ENCODE measurements around the gene PNLIPRP3. TPM values are rescaled to one million over a fixed set of nuclear protein-coding genes. Genes with fewer than 3 reads are reported as not detected.
A peak's percentile ranks its signal among the peaks of the same experiment; 100 is the strongest.
"Not testable (repeated sequence)": the region's sequence is repeated elsewhere in the genome, so short reads cannot be mapped to it uniquely, and the experiment has no call there.

The PNLIPRP3 gene
- total RNA-seq (2014; rRNA removed; shearing (Covaris generic)): 0.17 TPM in 1 of 2 replicates, not detected in the other

- DNase-seq (ENCODE audit: low read depth): no peak
Measured at GRCh38 chr10:116427671-116428070, at the start of gene PNLIPRP3. PNLIPRP3 (plus strand) TSS chr10:116427847; CDS start chr10:116428013, 166 bp downstream.

DNA sequence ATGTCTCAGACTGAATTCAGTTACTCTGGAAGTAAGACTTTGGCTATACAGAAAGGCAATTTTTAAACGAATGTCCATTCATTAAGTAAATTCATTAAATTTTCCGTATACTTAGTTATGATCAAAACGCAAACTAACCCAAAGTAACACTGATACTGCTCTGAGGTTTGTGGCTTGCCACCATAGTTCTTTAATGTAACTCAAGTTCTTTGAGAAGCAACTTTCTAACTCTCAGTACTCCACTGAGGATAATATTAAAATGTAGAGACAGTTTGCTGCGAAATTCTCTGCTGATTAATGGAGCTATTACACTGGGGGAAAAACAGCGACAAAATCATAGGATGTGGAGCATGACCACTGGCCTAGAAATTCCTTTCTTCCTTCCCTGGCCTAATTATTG lies 45.4 kb upstream of the PNLIPRP3 start:
- no peak for DNase-seq (ENCODE audit: low read depth)

- DNase-seq (ENCODE audit: low read depth): no peak
Measured at GRCh38 chr10:116385311-116385710, 42.3 kb upstream of the PNLIPRP3 start.

DNA sequence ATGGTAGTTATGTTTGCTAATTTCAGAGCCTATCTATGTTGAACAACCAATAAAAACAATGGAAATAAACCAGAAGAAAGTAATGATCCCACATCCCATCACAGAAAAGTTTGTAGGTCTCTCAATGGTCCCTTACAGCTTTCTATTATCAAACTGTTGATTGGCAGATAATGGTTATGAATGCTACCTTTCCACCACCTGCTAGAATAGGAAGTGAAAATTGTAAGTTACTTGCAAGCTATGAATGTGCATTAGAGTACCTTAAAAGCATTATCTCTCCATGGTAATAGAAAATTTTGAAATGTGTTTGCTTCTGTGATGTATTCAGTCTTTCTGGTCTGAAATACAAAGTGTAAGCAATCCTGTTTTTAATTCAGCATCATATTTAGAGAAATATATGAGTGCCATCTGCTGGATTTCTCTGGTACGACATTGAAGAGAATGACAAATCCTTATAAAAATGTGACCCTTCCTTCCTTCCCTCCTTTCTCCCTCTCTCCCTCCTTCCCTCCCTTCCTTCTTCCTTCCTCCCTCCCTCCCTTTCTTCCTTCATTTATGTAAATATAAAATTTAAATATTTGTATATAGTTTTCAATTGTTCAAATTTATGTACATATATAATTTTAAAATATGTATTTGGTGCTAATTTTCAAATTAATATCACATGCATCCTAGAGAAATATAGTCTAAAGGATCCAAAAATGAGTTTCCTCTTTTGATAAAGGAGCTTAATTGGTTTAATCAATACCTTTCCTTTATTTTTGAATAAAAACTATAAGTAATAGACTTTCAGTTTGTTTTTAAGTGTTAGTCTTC lies 41.4 kb upstream of the PNLIPRP3 start:
- peak; percentile 9 for DNase-seq (ENCODE audit: low read depth)

GRCh38 chr10:116393246-116393831 lies 34.3 kb upstream of the PNLIPRP3 start:
- not testable (repeated sequence) for DNase-seq (ENCODE audit: low read depth)

DNA sequence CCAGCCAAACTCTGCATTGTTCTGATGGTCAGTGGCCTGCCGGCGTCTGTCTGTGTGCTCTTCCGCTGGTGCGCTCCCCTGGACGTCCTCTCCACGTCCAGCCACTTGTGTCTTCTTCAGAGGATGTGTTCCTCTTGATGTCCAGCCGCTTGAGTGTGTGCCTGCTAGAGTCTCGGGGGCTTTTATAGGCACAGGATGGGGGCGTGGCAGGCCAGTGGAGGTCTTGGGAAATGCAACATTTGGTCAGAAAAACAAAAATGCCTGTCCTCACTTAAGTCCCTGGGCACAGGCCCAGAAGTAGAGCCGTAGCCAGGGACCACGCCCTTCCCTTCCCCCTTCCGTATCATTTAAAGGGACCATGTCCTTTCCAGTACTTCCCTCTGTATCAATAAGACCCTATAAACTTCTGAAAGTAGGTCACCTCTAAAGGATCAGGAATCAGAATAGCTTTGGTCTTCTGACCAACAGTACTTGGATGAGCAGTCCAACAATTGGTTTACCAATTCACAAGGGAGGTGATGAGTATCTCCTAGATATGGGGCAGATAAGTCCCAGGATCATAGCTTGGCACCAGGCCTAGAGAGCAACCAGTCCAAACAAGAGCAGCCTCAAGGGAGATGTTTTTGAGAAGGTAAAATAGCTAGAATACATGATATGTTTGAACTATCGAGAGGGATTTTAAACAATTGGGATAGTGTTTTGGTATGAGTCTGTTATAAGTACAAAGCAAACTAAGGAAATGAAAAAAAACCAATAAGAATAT lies 32.2 kb upstream of the PNLIPRP3 start:
- no peak for DNase-seq (ENCODE audit: low read depth)

GRCh38 chr10:116398224-116398623 lies 29.4 kb upstream of the PNLIPRP3 start:
- no peak for DNase-seq (ENCODE audit: low read depth)

DNA sequence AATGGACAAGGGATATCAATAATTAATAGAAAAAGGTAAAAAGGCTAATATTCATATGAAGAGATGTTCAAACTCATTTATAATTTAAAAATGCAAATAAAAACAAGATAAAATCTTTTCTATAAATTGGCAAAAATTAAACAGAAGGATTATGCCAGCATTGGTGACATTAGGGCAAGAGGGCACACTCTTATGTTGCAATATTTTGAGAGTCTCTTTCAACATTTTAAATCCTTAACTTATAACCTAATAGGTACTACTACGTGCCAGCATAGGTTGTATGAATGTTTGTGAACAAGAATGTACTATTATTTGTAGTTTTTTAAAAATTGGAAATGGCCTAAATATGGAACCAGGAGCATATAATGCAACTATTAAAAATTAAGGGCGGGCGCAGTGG lies 24.8 kb upstream of the PNLIPRP3 start:
- DNase-seq (ENCODE audit: low read depth): no peak

DNA sequence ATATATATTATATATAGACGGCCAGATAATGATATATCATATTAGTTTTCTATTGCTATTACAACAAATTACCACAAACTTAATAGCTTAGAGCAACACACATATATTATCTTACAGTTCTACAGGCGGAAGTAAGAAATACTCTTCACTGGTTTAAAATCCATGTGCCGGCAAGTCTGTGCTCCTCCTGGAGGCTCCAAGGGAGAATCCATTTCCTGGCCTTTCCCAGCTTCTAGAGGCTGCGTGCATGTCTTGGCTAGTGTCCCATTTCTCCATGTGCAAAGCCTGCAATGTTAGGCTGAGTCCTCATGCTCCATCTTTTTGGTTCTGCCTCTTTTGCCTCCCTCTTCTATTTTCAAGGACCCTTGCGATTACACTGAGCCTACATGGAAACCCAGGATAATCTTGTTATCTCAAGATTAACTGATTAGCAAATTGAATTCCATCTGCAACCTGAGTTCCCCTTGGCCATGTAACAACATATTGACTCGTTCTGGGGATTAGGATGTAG lies 23.9 kb upstream of the PNLIPRP3 start:
- peak; percentile 16 for DNase-seq (ENCODE audit: low read depth)

DNA sequence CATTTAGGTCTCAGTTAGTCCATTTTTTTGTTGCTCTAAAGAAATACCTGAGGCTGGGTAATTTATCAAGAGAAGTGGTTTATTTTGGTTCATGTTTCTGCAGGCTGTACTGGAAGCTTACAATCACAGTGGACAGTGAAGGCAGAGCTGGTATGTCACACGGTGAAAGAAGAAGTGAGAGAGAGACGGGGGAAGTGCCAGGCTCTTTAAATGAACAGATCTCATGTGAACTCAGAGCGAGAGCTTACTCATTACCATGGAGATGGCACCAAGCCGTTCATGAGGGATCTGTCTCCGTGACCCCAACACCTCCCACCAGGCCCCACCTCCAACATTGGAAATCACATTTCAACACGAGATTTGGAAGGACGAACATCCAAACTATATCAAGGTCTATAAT lies 18.9 kb upstream of the PNLIPRP3 start:
- peak; percentile 9 for DNase-seq (ENCODE audit: low read depth)

GRCh38 chr10:116410351-116410750 lies 17.3 kb upstream of the PNLIPRP3 start:
- DNase-seq (ENCODE audit: low read depth): no peak

DNA sequence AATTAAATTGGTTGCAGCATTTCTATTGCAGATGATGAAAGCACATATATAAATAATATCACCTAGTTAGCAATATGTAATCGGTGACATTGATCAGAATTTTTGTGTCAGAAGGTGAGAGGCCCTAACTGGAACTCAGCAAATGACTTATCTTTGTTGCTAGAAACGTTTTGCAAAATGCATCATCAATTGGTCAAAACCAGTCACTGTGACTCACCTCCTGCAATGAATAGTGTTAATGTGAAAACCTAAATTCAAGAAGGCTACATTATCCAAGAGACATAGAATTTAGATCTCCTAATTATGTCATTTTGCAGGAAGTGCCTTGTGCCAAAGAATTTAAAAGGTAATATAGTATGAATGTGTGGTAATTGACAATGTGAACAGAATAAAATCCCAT lies 9.8 kb upstream of the PNLIPRP3 start:
- peak; percentile 18 for DNase-seq (ENCODE audit: low read depth)

DNA sequence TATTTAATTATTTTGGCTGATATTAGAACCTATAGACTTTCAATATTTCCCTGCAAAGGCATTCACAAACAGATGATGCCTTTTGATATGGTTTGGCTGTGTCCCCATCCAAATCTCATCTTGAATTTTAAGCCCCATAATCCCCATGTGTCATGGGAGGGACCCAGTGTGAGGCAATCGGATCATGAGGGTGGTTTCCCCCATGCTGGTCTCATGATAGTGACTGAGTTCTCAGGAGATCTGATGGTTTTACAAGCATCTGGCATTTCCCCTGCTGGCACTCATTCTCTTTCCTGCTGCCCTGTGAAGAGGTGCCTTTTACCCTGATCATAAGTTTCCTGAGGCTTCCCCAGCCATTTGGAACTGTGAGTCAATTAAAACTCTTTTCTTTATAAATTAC lies 9.3 kb upstream of the PNLIPRP3 start:
- DNase-seq (ENCODE audit: low read depth): peak; percentile 26

DNA sequence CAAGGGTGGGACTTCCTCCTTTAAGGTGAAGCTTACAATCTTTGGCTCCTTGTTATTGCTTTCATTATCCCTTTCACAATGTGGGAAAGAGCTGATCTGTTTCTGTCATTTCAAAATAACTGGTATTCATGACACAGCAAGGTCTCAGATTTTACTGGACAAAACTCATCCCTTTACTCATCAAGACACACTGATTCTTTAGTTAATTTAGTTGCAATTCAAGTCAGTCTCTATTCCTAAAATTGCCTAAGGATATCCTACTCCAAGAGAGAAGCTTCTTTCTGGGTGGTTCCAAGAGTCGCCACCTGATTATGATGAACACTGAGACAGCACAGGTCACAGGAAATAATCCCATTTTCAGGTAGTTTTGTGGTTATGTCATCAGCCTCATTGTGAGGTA lies 5.8 kb upstream of the PNLIPRP3 start:
- no peak for DNase-seq (ENCODE audit: low read depth)

- no peak for DNase-seq (ENCODE audit: low read depth)
Measured at GRCh38 chr10:116429288-116429977, 1.8 kb downstream of the PNLIPRP3 start.

DNA sequence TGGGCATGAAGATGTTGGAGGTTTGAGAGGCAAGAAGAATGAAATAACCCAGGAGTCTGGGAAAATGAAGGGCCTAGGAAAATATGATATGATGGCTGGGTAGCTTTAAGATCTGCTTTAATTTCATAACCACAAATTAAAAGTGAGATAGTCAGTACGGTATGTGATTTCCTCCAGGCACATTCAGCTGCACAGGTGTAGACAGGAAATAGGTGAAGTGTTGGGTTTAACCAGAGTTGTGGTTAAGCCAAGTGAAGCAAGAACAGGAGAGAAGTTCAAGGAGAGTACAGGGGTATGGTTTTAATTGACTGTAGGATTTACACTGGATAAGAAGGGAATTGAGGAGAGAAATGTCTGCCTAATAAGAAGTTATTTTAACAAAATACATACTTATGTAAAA lies 2.6 kb downstream of the PNLIPRP3 start:
- no peak for DNase-seq (ENCODE audit: low read depth)

DNA sequence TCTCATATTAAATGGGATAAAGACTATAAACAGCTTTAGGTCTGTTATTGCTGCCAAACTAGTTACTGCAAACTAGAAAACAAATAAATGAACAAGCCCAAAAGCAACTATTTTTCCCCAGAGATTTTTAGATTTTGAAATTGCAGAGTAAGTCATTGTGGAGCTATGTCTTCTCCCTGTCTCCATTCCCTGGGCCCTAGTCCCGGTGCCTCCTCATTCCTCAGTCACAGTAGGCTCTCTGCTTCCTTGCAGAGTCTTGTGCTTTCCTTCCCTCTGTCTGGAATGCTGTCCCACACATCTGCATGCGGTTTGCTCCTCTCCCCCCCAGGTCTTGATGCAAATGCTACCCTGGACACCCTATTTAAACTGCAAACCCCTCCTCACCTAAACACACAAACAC lies 4.0 kb downstream of the PNLIPRP3 start:
- DNase-seq (ENCODE audit: low read depth): no peak

GRCh38 chr10:116437076-116437692 lies 9.5 kb downstream of the PNLIPRP3 start:
- no peak for DNase-seq (ENCODE audit: low read depth)

- no peak for DNase-seq (ENCODE audit: low read depth)
Measured at GRCh38 chr10:116440330-116441030, 12.8 kb downstream of the PNLIPRP3 start.

GRCh38 chr10:116444527-116445142 lies 17.0 kb downstream of the PNLIPRP3 start:
- peak; percentile 25 for DNase-seq (ENCODE audit: low read depth)

Measured in Daoy (cell line).